ENCODE results near the gene TMBIM1.

DNA sequence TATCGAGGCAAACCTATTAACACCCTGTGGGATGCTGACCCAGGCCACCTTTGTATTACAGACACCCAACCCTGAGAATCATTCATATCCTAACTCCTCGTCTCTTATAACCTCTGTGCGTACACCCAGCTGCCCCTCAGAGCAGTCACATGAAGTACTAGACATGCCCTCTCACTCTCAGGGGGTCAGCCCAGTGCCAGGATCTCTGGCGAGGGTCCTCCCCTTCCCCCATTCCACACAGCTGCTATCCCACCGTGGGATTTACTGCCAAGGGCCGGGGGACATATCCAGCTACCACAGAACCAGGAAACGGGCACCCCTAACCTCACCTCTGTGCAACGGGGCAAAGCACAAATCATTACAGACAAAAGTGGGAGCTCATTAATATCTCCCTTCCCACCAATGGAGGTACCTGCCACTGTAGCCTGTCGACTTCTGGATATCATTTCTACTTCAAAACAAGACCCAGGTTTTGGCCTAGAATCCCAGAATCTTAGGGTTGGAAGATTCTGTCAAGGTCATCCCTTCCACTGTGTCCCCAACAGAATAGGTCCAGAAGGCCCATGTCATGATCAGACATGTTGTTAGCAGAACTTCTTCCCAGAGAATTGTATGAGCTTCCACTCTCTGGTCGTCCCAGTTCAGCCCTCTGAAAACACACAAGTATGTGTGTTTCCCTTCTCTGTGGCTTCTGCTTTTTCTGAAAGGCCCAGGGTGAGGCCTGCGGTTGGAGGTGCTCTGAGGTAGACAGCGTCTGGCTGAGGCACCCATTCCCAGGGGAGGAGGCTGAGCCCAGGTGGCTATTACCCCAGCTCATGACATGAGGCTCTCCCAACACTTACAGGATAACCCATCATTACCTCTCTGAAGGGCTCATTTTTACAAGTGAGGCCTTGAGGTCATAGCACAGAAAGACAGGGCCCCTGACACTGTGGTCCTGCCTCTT lies 1.7 kb downstream of the TMBIM1 start:
- TF ChIP-seq, protein P1, sequence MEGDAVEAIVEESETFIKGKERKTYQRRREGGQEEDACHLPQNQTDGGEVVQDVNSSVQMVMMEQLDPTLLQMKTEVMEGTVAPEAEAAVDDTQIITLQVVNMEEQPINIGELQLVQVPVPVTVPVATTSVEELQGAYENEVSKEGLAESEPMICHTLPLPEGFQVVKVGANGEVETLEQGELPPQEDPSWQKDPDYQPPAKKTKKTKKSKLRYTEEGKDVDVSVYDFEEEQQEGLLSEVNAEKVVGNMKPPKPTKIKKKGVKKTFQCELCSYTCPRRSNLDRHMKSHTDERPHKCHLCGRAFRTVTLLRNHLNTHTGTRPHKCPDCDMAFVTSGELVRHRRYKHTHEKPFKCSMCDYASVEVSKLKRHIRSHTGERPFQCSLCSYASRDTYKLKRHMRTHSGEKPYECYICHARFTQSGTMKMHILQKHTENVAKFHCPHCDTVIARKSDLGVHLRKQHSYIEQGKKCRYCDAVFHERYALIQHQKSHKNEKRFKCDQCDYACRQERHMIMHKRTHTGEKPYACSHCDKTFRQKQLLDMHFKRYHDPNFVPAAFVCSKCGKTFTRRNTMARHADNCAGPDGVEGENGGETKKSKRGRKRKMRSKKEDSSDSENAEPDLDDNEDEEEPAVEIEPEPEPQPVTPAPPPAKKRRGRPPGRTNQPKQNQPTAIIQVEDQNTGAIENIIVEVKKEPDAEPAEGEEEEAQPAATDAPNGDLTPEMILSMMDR (IDR thresholded peaks at IDR 0.05): no peak
- TF ChIP-seq ZFX (IDR thresholded peaks at IDR 0.05; ENCODE audit: borderline replicate concordance): no peak

Measured in 22Rv1 (cell line).